ENCODE measurements around the gene GRIA2.
"Not testable (repeated sequence)": the region's sequence is repeated elsewhere in the genome, so short reads cannot be mapped to it uniquely, and the experiment has no call there.

The GRIA2 gene

DNA sequence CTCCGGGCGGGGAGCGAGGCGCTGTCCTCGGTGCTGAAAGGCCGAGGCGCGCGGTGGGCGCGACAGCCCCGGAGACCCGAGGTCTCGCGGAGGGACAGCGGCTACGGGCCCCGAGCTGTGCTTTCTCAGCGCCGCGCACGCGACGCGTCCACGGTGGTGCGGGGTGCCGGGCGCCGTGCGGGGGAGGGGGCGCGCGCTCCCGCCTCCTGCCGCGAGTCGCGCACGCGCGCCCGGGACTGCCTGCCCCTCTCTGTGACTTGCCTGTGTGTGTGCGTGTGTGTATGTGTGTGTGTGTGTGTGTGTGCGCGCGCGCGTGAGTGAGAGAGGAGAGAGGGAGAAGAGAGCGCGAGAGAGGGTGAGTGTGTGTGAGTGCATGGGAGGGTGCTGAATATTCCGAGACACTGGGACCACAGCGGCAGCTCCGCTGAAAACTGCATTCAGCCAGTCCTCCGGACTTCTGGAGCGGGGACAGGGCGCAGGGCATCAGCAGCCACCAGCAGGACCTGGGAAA is at the start of gene GRIA2:
Gene GRIA2, plus strand, starts transcription at position 358 of the 511 bp plus-strand sequence. CDS start 315 bp downstream, outside the sequence.
- DNase-seq (ENCODE audit: insufficient read length, low spot score) (peak; percentile 25), FAIRE-seq (no peak)

GRCh38 chr4:157172011-157172410 is 48.5 kb upstream of the GRIA2 start:
- FAIRE-seq (no peak), DNase-seq (ENCODE audit: insufficient read length, low spot score) (no peak)

DNA sequence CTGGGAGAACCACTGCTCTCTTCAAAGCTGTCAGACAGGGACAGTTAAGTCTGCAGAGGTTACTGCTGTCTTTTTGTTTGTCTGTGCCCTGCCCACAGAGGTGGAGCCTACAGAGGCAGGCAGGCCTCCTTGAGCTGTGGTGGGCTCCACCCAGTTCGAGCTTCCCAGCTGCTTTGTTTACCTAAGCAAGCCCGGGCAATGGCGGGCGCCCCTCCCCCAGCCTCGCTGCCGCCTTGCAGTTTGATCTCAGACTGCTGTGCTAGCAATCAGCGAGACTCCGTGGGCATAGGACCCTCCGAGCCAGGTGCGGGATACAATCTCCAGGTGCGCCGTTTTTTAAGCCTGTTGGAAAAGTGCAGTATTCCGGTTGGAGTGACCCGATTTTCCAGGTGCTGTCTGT is 40.3 kb upstream of the GRIA2 start:
- FAIRE-seq; DNase-seq (ENCODE audit: insufficient read length, low spot score): not testable (repeated sequence)

- FAIRE-seq, result no peak
Observed at GRCh38 chr4:157184300-157184699, 36.2 kb upstream of the GRIA2 start.

GRCh38 chr4:157185363-157185762 is 35.2 kb upstream of the GRIA2 start:
- FAIRE-seq, result no peak
- no peak for DNase-seq (ENCODE audit: insufficient read length, low spot score)

More at GRCh38 chr4:157184300-157184699, 36.2 kb upstream of the GRIA2 start:
- no peak for DNase-seq (ENCODE audit: insufficient read length, low spot score)

DNA sequence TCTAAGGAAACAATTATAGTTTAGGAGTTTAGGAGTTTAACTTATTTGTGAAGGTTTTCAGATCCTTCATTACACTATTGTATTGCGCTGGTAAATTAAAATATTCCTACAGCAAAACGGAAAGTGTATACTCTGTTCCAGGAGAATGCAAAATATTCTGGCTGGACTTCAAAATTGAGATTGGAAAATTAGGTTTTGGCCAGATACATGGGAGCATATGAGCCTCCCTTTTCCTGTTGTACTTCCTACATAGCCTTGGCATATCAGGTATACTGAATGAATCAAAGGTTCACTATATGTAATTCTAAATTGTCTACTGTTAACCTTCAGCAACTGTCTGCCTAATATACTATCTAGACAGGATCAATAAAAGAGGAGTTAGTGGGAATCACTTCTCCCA is 25.2 kb upstream of the GRIA2 start:
- DNase-seq (ENCODE audit: insufficient read length, low spot score), result no peak
- no peak for FAIRE-seq

GRCh38 chr4:157196046-157196445 is 24.5 kb upstream of the GRIA2 start:
- FAIRE-seq (no peak), DNase-seq (ENCODE audit: insufficient read length, low spot score) (no peak)

DNA sequence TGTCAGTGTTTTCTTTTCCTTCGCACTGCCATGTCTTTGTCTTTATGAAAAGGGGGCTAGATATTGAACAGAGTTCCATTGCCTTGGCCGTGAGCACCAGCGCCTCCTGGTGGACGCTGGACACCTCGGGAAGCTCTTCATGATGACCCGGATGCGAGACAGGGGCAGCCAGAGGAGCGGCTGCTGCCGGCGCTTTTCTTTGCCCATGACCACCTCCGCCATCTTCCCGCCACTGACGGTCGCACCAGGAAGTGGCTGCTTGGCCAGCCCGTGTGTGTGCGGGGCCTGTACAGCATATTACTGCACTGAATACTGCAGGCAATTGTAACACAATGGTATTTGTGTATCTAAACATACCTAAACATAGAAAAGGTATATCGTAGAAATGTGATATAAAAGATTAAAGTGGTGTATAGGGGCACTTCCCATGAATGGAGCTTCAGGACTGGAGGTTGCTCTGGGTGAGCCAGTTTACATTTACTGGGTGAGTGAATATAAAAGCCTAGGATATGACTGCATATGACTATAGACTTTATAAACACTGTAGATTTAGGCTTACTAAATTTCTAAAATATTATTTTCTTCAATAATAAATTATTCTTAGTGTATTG is 15.8 kb upstream of the GRIA2 start:
- FAIRE-seq, result no peak

DNA sequence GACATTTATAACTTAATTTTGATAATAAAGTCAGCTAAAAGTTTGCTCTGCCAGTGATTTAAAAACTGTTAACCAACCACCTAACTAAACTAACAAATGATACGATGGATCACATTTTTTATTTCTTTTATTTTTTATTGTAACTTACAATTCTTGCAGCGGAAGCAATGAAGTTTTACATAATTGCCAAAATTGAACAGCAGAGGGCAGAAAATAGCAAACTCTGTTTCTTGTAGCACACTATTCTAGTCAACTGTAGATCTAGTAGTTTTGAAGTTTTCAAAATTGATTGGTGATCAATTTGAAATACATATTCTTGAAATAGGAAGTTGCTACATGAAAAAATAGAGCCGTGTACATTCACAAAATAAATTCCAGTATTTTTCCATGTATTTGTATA is 2.8 kb upstream of the GRIA2 start:
- DNase-seq (ENCODE audit: insufficient read length, low spot score) (no peak), FAIRE-seq (no peak)

More for the DNA sequence above, 15.8 kb upstream of the GRIA2 start:
- DNase-seq (ENCODE audit: insufficient read length, low spot score), result no peak

GRCh38 chr4:157219711-157220370 is 687 bp upstream of the GRIA2 start:
- FAIRE-seq (no peak), DNase-seq (ENCODE audit: insufficient read length, low spot score) (no peak)

DNA sequence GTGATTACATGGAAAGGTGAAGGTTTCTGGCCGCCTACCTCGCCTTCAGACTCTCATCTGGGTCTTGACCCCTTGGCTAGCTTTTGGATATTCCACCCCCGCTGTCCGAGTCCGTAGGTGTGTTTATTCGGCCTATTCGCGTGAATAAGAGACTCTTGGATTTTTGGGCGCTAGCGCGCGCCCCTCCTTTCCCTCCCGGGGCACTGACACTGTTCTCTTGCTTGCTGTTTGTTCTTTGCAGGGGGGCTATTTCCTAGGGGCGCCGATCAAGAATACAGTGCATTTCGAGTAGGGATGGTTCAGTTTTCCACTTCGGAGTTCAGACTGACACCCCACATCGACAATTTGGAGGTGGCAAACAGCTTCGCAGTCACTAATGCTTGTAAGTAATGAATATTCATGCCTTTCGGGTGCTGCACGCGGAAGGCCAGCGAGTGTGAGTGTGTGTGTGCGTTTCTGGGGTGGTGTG is 932 bp downstream of the GRIA2 start:
- no peak for FAIRE-seq
- no peak for DNase-seq (ENCODE audit: insufficient read length, low spot score)

GRCh38 chr4:157221895-157222770 is 1.6 kb downstream of the GRIA2 start:
- FAIRE-seq, result no peak

GRCh38 chr4:157222771-157223160 is 2.2 kb downstream of the GRIA2 start:
- FAIRE-seq, result no peak
- DNase-seq (ENCODE audit: insufficient read length, low spot score), result no peak

More at GRCh38 chr4:157221895-157222770, 1.6 kb downstream of the GRIA2 start:
- no peak for DNase-seq (ENCODE audit: insufficient read length, low spot score)

DNA sequence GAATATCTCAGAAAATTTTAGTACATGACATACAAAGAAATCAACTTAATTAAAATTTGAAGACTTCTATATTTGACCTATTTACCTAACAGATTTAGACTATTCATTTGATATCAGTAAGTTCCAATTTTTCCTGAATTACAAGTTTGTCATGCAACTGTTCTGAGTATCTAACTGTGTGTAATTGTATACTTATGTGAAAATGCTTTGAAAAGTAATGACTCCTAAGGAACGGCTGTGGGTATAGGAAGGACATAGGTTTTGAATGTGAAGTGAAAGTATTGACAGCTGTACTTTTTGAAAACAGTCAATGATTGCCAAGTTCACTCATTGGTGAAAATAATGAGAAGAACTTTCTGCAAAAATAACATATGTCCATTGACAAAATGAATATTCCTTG is 2.9 kb downstream of the GRIA2 start:
- FAIRE-seq, result no peak
- no peak for DNase-seq (ENCODE audit: insufficient read length, low spot score)

DNA sequence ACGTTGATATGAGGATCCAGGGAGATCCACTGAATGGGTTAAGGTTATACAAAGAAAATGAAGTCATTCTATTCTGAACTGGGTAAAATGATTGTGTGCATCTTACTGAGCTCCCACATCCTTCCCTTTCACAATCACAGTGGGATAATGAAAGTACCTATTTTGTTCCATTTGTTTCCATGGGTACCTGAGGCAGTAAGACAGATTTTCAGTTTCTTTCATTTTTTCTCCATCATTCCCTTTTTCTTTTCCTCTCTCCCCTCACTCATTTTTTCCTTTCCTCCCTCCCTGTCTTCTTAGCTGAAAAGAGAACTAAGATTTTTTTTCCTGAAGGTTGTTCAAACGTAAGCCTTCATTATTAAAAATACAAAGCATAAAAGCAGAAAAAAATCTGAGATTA is 4.6 kb downstream of the GRIA2 start:
- FAIRE-seq, result no peak

DNA sequence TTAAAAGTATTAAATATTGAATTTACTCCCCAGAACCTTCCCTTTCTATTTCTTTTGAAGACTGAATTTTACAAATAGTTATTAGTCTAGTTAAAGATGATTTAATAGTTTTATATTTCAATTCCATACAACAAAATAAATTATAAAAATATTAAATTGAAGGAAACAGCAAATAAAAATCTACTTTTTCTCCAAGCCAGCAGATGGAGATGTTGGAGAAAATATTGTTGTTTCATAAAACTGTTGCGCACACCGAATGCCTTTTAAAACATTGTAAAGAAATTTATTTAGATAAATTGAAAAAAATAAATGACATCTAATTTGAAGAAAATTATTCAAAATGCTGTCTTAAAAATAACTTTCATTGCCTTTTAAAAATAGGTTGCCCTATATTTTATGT is 5.5 kb downstream of the GRIA2 start:
- FAIRE-seq, result no peak
- DNase-seq (ENCODE audit: insufficient read length, low spot score), result no peak

More for the DNA sequence above, 4.6 kb downstream of the GRIA2 start:
- no peak for DNase-seq (ENCODE audit: insufficient read length, low spot score)

DNA sequence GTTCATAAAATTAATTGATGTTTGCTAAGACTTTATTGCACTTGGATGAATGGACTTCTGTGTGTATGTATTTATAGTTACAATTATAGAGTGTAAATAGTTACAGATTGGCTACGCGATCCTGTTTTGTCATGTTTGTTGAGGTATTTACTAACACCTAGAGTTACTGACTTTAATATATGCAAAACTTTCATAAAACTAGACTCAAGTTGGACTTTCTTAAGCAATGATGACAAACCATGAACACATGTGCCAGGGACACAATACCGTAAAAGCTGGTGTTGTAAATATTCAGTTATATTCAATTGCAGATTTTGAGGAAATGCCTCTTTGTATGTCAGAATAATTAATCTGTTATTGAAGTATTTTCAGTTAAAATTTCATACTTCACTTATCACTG is 6.1 kb downstream of the GRIA2 start:
- FAIRE-seq, result no peak
- no peak for DNase-seq (ENCODE audit: insufficient read length, low spot score)

DNA sequence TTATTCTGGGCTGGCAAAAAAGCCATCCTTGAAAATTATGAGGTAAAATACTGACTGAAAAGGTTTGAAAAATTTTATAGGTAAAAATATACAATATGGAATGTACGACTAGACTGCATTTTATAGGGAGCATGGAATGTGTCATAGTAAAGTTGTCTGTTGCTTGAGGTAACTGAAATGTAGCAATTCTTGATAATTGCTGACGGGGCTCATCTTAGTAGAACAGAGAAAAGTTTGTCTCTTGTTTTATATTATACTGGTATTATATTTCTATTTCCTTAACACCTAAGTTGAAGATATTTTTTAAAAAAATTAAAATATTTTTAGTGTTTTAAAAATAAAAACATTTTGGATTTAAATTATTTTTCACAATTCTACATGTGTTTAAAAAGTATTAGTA is 11.0 kb downstream of the GRIA2 start:
- FAIRE-seq (no peak), DNase-seq (ENCODE audit: insufficient read length, low spot score) (no peak)

- no peak for DNase-seq (ENCODE audit: insufficient read length, low spot score)
- no peak for FAIRE-seq
Observed at GRCh38 chr4:157242871-157243270, 22.3 kb downstream of the GRIA2 start.

GRCh38 chr4:157244348-157244747 is 23.8 kb downstream of the GRIA2 start:
- no peak for DNase-seq (ENCODE audit: insufficient read length, low spot score)

DNA sequence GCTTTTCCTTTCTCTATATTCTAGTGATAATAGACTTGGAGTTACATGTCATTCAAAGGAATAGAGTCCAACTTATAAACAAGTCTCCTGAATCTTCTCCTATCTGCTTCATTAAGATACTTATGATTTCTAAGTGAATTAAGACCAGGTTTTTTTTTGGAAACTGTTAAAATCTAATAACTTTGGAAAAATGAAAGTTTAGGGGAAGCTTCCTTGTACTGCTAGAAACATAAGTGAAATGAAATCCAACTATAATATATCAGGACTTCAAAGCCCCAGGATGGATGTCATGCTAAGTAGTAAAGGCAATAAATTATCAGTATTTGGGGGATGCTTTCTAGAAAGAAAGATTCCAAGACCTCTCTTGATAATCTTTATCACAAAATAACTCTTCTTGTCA is 24.8 kb downstream of the GRIA2 start:
- FAIRE-seq (no peak), DNase-seq (ENCODE audit: insufficient read length, low spot score) (no peak)

More at GRCh38 chr4:157244348-157244747, 23.8 kb downstream of the GRIA2 start:
- FAIRE-seq, result no peak

Data from GM19239 (cell line).